T follicular helper cell (primary cell): ENCODE results near the gene TRIP6.
A peak's percentile ranks its signal among the peaks of the same experiment; 100 is the strongest.
"Not testable (repeated sequence)": the region's sequence is repeated elsewhere in the genome, so short reads cannot be mapped to it uniquely, and the experiment has no call there.

Experiments
- DNase-seq: peaks from one replicate; pipeline ENCODE4 v3.0.0-alpha.2; 2020; ENCODE audit warnings: low read depth

Gene TRIP6

GRCh38 chr7:100837099-100837836, 29.9 kb upstream of the TRIP6 start:
- peak; percentile 56 for DNase-seq

GRCh38 chr7:100839361-100839760, 27.8 kb upstream of the TRIP6 start:
- DNase-seq, result no peak

- DNase-seq, result no peak
These were observed 26.6 kb upstream of the TRIP6 start for GRCh38 chr7:100840470-100841100.

GRCh38 chr7:100847360-100847759, 19.8 kb upstream of the TRIP6 start:
- DNase-seq, result no peak

GRCh38 chr7:100852048-100852872, 14.9 kb upstream of the TRIP6 start, which contains the start of gene SLC12A9:
TSS of gene SLC12A9 (plus strand) at chr7:100852713. CDS start at chr7:100854198, 1,485 bp downstream.
- DNase-seq, result peak; percentile 74

- no peak for DNase-seq
These were observed 12.9 kb upstream of the TRIP6 start for GRCh38 chr7:100854146-100854895.

- DNase-seq, result not testable (repeated sequence)
These were observed 12.3 kb upstream of the TRIP6 start for GRCh38 chr7:100854899-100855298.

GRCh38 chr7:100855515-100855914, 11.7 kb upstream of the TRIP6 start:
- no peak for DNase-seq

- DNase-seq, result no peak
These were observed 10.3 kb upstream of the TRIP6 start for GRCh38 chr7:100856871-100857282.

- no peak for DNase-seq
These were observed 7.3 kb upstream of the TRIP6 start for GRCh38 chr7:100859856-100860255.

GRCh38 chr7:100860702-100861615, 6.2 kb upstream of the TRIP6 start:
- DNase-seq, result no peak

- DNase-seq, result no peak
These were observed 5.6 kb upstream of the TRIP6 start for GRCh38 chr7:100861616-100861985.

GRCh38 chr7:100863406-100863950, 3.7 kb upstream of the TRIP6 start:
- DNase-seq, result no peak

GRCh38 chr7:100864263-100864845, 2.8 kb upstream of the TRIP6 start:
- no peak for DNase-seq

- DNase-seq, result no peak
These were observed 1.7 kb upstream of the TRIP6 start for GRCh38 chr7:100865372-100865911.

GRCh38 chr7:100865938-100866728, 1.1 kb upstream of the TRIP6 start:
- no peak for DNase-seq

GRCh38 chr7:100866729-100867039, 503 bp upstream of the TRIP6 start:
- no peak for DNase-seq

- no peak for DNase-seq
These were observed 744 bp downstream of the TRIP6 start for GRCh38 chr7:100867776-100868485.
